ENCODE data around the gene DNAJB9. TPM values are rescaled to one million over a fixed set of nuclear protein-coding genes. Genes with fewer than 3 reads are reported as not detected.
A peak's percentile ranks its signal among the peaks of the same experiment; 100 is the strongest.

DNAJB9 gene
- total RNA-seq, 1 experiment from 2014 or later = 13.3 TPM

- Mint-ChIP-seq H3K4me1 (ENCODE audit: low read depth, unreplicated experiment) (no peaks in the 10 kb centered on the region), H3K27ac (ENCODE audit: unreplicated experiment) (no peak overlapping the region), H3K9me3 (ENCODE audit: low read depth, unreplicated experiment) (no peaks in the 10 kb centered on the region), H3K4me3 (ENCODE audit: low read depth, unreplicated experiment) (no peak overlapping the region), H3K36me3 (ENCODE audit: insufficient read depth, unreplicated experiment) (no peaks in the 10 kb centered on the region), H3K27me3 (ENCODE audit: unreplicated experiment) (peaks cover 9% of the 10 kb centered on the region)
- DNase-seq = no peak
- intact Hi-C loops (cut with micrococcal nuclease; ENCODE audit: unreplicated experiment) = no loop called here
- no TSS peak for BruUV-seq (replicated peaks)
- CTCF ChIA-PET = no interaction called here
- TF ChIP-seq CTCF (IDR thresholded peaks at IDR 0.05; ENCODE audit: unreplicated experiment) = no peak
Measured at GRCh38 chr7:108605559-108606201, 36.0 kb downstream of the DNAJB9 start.

GRCh38 chr7:108609643-108610042, 40.0 kb downstream of the DNAJB9 start:
- BruUV-seq (replicated peaks) = no TSS peak
- DNase-seq = no peak
- Mint-ChIP-seq H3K27me3 (ENCODE audit: unreplicated experiment) (peaks cover 20% of the 10 kb centered on the region), H3K27ac (ENCODE audit: unreplicated experiment) (no peak overlapping the region), H3K36me3 (ENCODE audit: insufficient read depth, unreplicated experiment) (no peaks in the 10 kb centered on the region), H3K4me3 (ENCODE audit: low read depth, unreplicated experiment) (no peak overlapping the region), H3K4me1 (ENCODE audit: low read depth, unreplicated experiment) (no peaks in the 10 kb centered on the region), H3K9me3 (ENCODE audit: low read depth, unreplicated experiment) (no peaks in the 10 kb centered on the region)
- CTCF ChIA-PET = no interaction called here
- intact Hi-C loops (cut with micrococcal nuclease; ENCODE audit: unreplicated experiment) = loop anchor here (5.0 kb wide), 1 partner anchor 203 kb away; no protein-coding TSS in a partner anchor
- TF ChIP-seq CTCF (IDR thresholded peaks at IDR 0.05; ENCODE audit: unreplicated experiment) = no peak

- intact Hi-C loops (cut with micrococcal nuclease; ENCODE audit: unreplicated experiment) = loop anchor here (5.0 kb wide), 1 partner anchor 201 kb away; no protein-coding TSS in a partner anchor
- Mint-ChIP-seq H3K36me3 (ENCODE audit: insufficient read depth, unreplicated experiment) (no peaks in the 10 kb centered on the region), H3K27ac (ENCODE audit: unreplicated experiment) (no peak overlapping the region), H3K4me1 (ENCODE audit: low read depth, unreplicated experiment) (no peaks in the 10 kb centered on the region), H3K4me3 (ENCODE audit: low read depth, unreplicated experiment) (no peak overlapping the region), H3K27me3 (ENCODE audit: unreplicated experiment) (peaks cover 20% of the 10 kb centered on the region), H3K9me3 (ENCODE audit: low read depth, unreplicated experiment) (no peaks in the 10 kb centered on the region)
- DNase-seq = no peak
- CTCF ChIA-PET = no interaction called here
- no peak for TF ChIP-seq CTCF (IDR thresholded peaks at IDR 0.05; ENCODE audit: unreplicated experiment)
- BruUV-seq (replicated peaks) = no TSS peak
Measured at GRCh38 chr7:108611268-108611667, 41.6 kb downstream of the DNAJB9 start.

GRCh38 chr7:108613147-108613948, 43.7 kb downstream of the DNAJB9 start:
- BruUV-seq (replicated peaks) = no TSS peak
- Mint-ChIP-seq H3K36me3 (ENCODE audit: insufficient read depth, unreplicated experiment) (no peaks in the 10 kb centered on the region), H3K4me3 (ENCODE audit: low read depth, unreplicated experiment) (no peak overlapping the region), H3K27me3 (ENCODE audit: unreplicated experiment) (peaks cover 13% of the 10 kb centered on the region), H3K4me1 (ENCODE audit: low read depth, unreplicated experiment) (no peaks in the 10 kb centered on the region), H3K9me3 (ENCODE audit: low read depth, unreplicated experiment) (no peaks in the 10 kb centered on the region), H3K27ac (ENCODE audit: unreplicated experiment) (no peak overlapping the region)
- intact Hi-C loops (cut with micrococcal nuclease; ENCODE audit: unreplicated experiment) = loop anchor here (5.0 kb wide), 1 partner anchor 199 kb away; no protein-coding TSS in a partner anchor
- TF ChIP-seq CTCF (IDR thresholded peaks at IDR 0.05; ENCODE audit: unreplicated experiment) = peak; percentile 45
- no peak for DNase-seq
- CTCF ChIA-PET = no interaction called here

All from Calu3 (cell line).